Suppressor macrophage treated with lipopolysaccharide for 4 hours (primary cell): ENCODE measurements around the gene S100A2.
"Not testable (repeated sequence)": the region's sequence is repeated elsewhere in the genome, so short reads cannot be mapped to it uniquely, and the experiment has no call there.

Experiments
- DNase-seq: peaks from one replicate; pipeline ENCODE4 v3.0.0-alpha.2; 2020

The S100A2 gene

GRCh38 chr1:153588033-153588432, 22.4 kb upstream of the S100A2 start:
- not testable (repeated sequence) for DNase-seq

- DNase-seq, result no peak
These were observed 21.7 kb upstream of the S100A2 start for GRCh38 chr1:153587314-153587713.

GRCh38 chr1:153586347-153586746, 20.7 kb upstream of the S100A2 start:
- no peak for DNase-seq

- DNase-seq, result no peak
These were observed 19.4 kb upstream of the S100A2 start for GRCh38 chr1:153585006-153585405.

GRCh38 chr1:153583976-153584375, 18.3 kb upstream of the S100A2 start:
- no peak for DNase-seq

- not testable (repeated sequence) for DNase-seq
These were observed 17.9 kb upstream of the S100A2 start for GRCh38 chr1:153583514-153583913.

- not testable (repeated sequence) for DNase-seq
These were observed 17.2 kb upstream of the S100A2 start for GRCh38 chr1:153582836-153583235.

GRCh38 chr1:153578936-153579335, 13.3 kb upstream of the S100A2 start:
- DNase-seq, result no peak

GRCh38 chr1:153578490-153578889, 12.8 kb upstream of the S100A2 start:
- no peak for DNase-seq

- DNase-seq, result no peak
These were observed 12.0 kb upstream of the S100A2 start for GRCh38 chr1:153577624-153578051.

- no peak for DNase-seq
These were observed 11.5 kb upstream of the S100A2 start for GRCh38 chr1:153577138-153577537.

GRCh38 chr1:153575497-153575896, 9.9 kb upstream of the S100A2 start:
- not testable (repeated sequence) for DNase-seq

- DNase-seq, result not testable (repeated sequence)
These were observed 9.4 kb upstream of the S100A2 start for GRCh38 chr1:153575081-153575491.

GRCh38 chr1:153573351-153573750, 7.7 kb upstream of the S100A2 start:
- DNase-seq, result peak; percentile 52

- DNase-seq, result peak; percentile 96
These were observed 6.9 kb upstream of the S100A2 start for GRCh38 chr1:153572569-153573015.

GRCh38 chr1:153571706-153572105, 6.1 kb upstream of the S100A2 start:
- DNase-seq, result no peak

- DNase-seq, result no peak
These were observed 5.2 kb upstream of the S100A2 start for GRCh38 chr1:153570874-153571273.

- no peak for DNase-seq
These were observed 3.8 kb upstream of the S100A2 start for GRCh38 chr1:153569465-153569864.

- peak; percentile 89 for DNase-seq
These were observed 2.9 kb upstream of the S100A2 start for GRCh38 chr1:153568367-153569099.

GRCh38 chr1:153567621-153568366, 2.1 kb upstream of the S100A2 start:
- no peak for DNase-seq

GRCh38 chr1:153566414-153567371, 1.0 kb upstream of the S100A2 start:
- DNase-seq, result peak; percentile 97

- DNase-seq, result no peak
These were observed 1.7 kb downstream of the S100A2 start for GRCh38 chr1:153563991-153564390.

- DNase-seq, result no peak
These were observed 2.2 kb downstream of the S100A2 start for GRCh38 chr1:153563483-153563901.
